GM12801 (cell line): ENCODE measurements around the gene TPD52L3.

Source experiments
- TF ChIP-seq, protein P1 (sequence below): IDR thresholded peaks from one replicate; pipeline ENCODE4 v1.5.1; 2011; ENCODE audit warnings: control low read depth; ENCODE audit not compliant: insufficient read length; ENCODE audit errors: extremely low read depth

Gene TPD52L3

DNA sequence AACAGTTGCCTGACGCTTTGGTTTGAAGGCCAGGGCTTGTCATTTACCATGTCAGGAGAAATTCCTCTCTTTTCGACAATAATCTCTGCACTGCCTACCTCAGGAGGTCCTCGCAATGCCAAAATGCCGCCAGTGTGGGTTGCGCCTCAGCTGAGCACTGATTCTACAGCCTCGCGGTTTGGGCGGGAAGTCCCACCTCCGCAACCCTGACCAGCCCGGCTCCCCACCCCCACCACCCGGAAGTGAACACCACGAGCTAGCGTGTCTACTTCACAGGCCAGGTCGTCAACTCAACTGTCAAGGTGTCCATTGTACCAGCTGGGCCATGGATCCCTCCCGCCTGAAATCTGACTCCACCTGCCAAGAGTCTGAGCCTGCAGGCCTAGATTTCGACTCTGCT, at the start of gene TPD52L3:
TSS of gene TPD52L3 (plus strand) at position 273 of the 400 bp plus-strand sequence. CDS start 221 bp downstream, outside the sequence.
- TF ChIP-seq, protein P1, sequence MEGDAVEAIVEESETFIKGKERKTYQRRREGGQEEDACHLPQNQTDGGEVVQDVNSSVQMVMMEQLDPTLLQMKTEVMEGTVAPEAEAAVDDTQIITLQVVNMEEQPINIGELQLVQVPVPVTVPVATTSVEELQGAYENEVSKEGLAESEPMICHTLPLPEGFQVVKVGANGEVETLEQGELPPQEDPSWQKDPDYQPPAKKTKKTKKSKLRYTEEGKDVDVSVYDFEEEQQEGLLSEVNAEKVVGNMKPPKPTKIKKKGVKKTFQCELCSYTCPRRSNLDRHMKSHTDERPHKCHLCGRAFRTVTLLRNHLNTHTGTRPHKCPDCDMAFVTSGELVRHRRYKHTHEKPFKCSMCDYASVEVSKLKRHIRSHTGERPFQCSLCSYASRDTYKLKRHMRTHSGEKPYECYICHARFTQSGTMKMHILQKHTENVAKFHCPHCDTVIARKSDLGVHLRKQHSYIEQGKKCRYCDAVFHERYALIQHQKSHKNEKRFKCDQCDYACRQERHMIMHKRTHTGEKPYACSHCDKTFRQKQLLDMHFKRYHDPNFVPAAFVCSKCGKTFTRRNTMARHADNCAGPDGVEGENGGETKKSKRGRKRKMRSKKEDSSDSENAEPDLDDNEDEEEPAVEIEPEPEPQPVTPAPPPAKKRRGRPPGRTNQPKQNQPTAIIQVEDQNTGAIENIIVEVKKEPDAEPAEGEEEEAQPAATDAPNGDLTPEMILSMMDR: no peak

DNA sequence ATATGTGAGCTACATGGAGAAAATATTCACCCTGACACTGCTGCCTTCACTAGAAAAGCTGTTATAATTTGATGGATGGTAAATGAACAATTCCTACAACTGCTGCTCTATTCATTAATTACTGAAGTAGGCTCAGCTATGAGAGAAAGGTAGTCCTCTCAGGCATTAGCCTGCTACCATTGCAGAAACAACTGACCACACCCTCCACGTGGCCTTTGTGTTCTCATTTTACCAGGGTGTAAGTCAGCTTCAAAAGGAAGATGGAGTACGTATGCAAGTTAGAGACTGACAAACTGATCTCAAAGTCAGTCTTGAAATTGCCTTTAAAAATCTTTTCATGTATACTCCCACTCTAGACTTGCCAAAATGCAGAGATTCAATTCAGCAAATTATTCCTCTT, 26.3 kb upstream of the TPD52L3 start:
- TF ChIP-seq, protein P1: no peak

DNA sequence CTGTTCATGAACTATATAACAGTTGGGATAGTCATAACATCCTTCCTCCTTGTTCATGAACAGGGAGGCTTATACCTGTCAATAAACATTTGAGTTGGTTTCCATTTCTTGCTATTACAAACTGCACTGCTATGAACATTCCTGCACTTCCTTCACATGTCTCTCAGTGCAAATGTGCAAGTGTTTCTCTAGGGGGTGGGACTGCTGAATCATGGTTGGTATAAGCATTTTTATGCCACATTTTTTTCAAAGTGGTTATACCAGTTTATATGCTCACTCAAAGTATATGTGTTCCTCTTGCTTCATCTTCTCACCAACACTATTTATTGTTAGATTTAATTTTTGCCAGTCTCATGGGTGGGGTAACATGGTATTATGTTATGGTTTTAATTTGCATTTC, 25.8 kb upstream of the TPD52L3 start:
- TF ChIP-seq, protein P1: no peak

DNA sequence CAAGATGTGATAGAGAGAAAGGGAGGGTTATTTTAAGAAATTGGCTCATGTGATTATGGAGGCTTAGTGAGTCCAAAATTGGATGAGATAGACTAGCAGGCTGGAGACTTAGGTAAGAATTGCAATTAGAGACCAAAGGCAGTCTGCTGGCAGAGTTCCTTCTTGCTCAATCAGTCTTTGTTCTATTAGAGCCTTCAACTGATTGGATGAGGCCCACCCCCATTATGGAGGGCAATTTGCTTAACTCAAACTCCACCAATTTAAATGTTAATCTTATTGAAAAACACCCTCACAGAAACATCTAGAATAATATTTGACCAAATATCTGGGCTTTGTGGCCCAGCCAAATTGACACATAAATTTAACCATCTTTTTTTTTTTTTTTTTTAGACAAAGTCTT, 23.9 kb upstream of the TPD52L3 start:
- TF ChIP-seq, protein P1: no peak

DNA sequence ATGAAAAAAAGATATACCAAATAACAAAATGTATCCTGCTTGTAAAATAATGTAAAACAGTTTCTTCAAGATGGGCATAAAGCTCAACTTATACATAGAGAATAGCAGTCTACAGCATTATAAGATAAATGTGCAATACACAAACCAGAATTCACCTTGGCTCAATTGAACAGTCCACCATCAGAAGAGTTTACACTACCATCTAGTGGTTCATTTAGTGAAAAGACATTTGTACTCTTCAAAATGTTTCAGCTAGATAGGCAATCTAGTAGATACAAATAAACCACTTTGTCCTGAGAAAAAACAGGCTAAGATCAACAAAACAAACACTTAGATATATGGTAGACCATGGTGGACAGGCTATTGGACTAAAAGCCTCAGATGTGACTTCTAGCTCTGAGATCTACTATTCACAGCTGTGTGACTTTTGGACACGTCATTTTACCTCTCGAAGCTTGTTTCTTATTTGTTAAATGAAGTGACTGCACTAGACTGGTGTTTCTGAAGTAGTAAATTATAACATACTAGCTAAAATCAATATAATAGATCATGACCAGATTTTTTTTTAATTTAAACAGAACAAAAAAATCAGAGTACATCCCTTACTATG, 22.1 kb upstream of the TPD52L3 start:
- TF ChIP-seq, protein P1: no peak

DNA sequence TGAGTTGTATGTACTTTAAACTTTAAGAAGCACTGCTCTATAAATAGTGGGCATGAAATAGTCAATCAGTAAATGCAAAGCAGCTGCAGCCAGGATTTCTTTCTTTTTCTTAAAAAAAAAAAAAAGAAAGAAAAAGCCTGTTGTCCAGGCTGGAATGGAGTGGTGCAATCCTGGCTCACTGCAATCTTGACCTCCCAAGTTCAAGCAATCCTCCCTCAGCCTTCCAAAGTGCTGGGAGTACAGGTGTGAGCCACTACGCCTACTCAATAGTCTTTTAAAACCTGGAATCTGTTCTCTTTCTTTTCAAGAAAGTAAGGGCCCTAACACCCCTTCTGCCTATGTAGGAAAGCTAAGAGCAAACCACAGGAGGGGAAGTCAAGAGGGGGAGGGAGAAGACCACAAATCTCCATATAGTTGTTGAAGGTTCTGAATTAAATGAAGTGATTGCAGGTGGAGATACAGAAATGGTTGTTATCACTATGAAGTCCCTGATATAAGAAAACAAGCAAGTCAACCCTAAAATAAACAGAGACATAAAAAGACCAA, 20.6 kb upstream of the TPD52L3 start:
- TF ChIP-seq, protein P1: no peak

DNA sequence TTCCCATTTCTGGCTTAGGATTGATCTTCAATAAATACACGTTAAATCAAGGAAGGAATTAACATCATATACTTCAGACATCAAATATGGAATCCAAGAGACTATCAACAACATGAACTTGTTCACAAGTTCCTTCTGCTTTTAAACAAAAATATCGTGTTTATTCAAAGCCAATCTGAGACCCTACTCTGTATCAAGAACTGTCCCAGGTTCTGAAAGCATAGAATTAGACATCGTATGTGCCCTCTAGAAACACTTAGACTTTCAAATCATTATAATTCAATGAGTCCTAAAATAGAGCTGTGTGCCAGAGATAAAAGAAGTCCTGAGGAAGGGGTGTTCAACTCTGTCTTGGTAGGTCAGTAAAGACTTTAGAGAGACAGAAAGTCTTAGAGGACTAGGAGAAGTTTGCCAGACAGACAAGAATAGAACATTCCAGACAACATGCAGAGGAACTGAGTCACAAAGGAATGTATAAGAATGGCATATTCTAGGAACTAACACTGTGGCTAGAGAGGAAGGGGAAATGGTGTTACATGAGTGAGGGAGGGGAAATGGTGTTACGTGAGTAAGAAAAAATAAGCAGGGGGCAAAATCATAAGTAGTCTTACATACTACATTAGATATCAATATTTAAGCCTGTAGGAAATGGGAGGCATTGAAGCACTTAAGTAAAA, 2.9 kb downstream of the TPD52L3 start:
- TF ChIP-seq, protein P1: no peak
